ENCODE data around the gene TFR2. TPM values are rescaled to one million over a fixed set of nuclear protein-coding genes. Genes with fewer than 3 reads are reported as not detected.

Gene TFR2
- total and polyA plus RNA-seq, 3 donors from 2014 or later = 0.87 to 1.5 (median 1.1) TPM

DNA sequence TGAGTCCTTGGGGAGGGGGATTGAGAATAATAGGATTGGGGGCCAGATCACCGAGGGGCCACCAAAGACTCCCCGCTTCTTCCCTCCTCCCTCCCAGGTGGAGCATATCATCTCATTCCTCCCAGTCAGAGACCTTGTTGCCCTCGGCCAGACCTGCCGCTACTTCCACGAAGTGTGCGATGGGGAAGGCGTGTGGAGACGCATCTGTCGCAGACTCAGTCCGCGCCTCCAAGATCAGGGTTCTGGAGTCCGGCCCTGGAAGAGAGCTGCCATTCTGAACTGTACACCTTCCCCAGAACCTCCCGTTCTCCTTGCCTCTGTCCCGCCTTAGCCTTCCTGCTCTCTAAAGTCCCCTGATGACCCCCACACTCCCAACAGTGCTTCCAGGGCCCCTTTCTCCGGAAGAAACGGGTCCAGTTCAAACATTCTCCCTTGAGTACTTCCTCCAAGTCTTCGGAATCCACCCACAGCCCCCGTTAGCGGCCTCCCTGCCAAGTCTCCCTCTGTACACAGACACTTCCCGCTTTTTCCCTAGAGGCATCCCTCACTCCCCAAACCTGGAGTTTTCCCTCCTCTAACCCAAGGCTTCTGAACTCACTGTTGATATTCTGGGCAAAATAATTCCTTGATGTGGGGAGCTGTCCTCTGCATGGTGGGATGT, 51.1 kb downstream of the TFR2 start:
- H3K27me3 ChIP-seq = no peaks in the 10 kb centered on the region
- intact Hi-C loops (cut with DNase I; ENCODE audit: low total_unique reads) = no loop called here
- peak overlapping the region in 1 of 2 donors; percentile 12 for H3K4me3 ChIP-seq
- H3K9me3 ChIP-seq = no peaks in the 10 kb centered on the region
- WGBS, 2 donors = 36 to 50% methylated on average over 13 to 20 of the region's 20 CpGs
- peaks cover 6% of the 10 kb centered on the region for H3K4me1 ChIP-seq
- TF ChIP-seq, protein P1, sequence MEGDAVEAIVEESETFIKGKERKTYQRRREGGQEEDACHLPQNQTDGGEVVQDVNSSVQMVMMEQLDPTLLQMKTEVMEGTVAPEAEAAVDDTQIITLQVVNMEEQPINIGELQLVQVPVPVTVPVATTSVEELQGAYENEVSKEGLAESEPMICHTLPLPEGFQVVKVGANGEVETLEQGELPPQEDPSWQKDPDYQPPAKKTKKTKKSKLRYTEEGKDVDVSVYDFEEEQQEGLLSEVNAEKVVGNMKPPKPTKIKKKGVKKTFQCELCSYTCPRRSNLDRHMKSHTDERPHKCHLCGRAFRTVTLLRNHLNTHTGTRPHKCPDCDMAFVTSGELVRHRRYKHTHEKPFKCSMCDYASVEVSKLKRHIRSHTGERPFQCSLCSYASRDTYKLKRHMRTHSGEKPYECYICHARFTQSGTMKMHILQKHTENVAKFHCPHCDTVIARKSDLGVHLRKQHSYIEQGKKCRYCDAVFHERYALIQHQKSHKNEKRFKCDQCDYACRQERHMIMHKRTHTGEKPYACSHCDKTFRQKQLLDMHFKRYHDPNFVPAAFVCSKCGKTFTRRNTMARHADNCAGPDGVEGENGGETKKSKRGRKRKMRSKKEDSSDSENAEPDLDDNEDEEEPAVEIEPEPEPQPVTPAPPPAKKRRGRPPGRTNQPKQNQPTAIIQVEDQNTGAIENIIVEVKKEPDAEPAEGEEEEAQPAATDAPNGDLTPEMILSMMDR (IDR thresholded peaks at IDR 0.05) = no peak
- no peak for TF ChIP-seq POLR2A (IDR thresholded peaks at IDR 0.05)
- H3K27ac ChIP-seq = peak overlapping the region in 1 of 2 donors; percentile 50
- H3K36me3 ChIP-seq (ENCODE audit: low read depth, missing control alignments) = no peaks in the 10 kb centered on the region
- DNase-seq = no peak

DNA sequence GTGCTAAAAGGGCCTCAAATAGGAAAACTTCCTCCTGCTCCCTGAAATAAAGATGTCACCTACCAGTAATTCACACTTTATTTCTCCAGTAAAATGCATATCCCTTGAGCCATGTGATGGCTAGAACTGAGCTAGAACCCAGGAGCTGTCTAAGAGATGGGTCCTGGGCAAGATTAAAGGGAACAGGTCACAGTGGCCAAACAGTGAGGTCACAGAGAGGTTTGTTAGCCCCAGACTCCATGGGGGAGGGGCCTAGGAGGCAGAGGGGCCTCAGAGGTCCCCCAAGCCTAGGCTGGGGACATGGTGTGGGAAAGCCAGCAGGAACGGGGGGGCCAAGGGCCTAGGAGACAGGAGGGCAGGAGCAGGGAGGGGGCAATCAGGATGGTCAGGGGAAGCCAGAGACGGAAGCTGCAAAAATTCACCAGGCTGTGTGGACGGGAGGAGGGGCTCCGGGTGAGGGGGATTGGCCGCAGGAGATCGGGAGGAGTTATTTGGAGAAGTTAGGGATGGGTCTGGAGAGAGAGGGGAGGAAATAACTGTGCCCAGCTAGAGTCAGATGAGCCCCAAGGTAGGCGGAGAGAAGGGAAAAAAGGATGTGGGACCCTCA, 51.9 kb downstream of the TFR2 start:
- Histone ChIP-seq H3K9me3 (no peaks in the 10 kb centered on the region), H3K27me3 (no peaks in the 10 kb centered on the region), H3K4me1 (peaks cover 12% of the 10 kb centered on the region), H3K27ac (no peak overlapping the region), H3K36me3 (ENCODE audit: low read depth, missing control alignments) (no peaks in the 10 kb centered on the region), H3K4me3 (no peak overlapping the region)
- TF ChIP-seq POLR2A (IDR thresholded peaks at IDR 0.05) = no peak
- TF ChIP-seq, protein P1 (IDR thresholded peaks at IDR 0.05) = no peak
- DNase-seq = no peak
- intact Hi-C loops (cut with DNase I; ENCODE audit: low total_unique reads) = no loop called here
- 48 to 75% methylated on average over 7 of the region's 7 CpGs for WGBS, 2 donors

DNA sequence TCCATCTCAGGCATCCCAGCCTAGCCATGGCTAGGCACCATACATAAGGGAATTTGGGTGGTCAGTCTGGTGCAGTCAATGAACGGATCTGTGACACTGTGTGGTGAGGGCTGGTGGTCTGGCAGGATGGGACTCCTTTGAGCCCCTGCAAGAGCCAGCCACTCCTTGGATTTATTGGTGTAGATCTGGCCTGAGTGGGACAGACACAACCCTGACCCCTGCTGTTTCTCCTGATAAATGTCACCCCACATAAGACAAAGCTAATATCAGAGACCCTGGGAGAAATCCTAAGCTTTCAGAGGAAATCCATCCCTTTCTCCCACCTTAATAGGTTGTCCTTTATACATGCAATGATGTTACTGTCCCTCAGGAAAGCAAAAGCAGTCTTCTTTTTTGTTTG, 52.9 kb downstream of the TFR2 start:
- no peaks in the 10 kb centered on the region for H3K27me3 ChIP-seq
- no peak overlapping the region for H3K27ac ChIP-seq
- WGBS, 2 donors = 72 to 83% methylated on average over 1 of the region's 1 CpG
- no peak overlapping the region for H3K4me3 ChIP-seq
- H3K36me3 ChIP-seq (ENCODE audit: low read depth, missing control alignments) = no peaks in the 10 kb centered on the region
- TF ChIP-seq, protein P1 (IDR thresholded peaks at IDR 0.05) = no peak
- TF ChIP-seq POLR2A (IDR thresholded peaks at IDR 0.05) = no peak
- intact Hi-C loops (cut with DNase I; ENCODE audit: low total_unique reads) = no loop called here
- DNase-seq = no peak
- peaks cover 22% of the 10 kb centered on the region for H3K4me1 ChIP-seq
- no peaks in the 10 kb centered on the region for H3K9me3 ChIP-seq

DNA sequence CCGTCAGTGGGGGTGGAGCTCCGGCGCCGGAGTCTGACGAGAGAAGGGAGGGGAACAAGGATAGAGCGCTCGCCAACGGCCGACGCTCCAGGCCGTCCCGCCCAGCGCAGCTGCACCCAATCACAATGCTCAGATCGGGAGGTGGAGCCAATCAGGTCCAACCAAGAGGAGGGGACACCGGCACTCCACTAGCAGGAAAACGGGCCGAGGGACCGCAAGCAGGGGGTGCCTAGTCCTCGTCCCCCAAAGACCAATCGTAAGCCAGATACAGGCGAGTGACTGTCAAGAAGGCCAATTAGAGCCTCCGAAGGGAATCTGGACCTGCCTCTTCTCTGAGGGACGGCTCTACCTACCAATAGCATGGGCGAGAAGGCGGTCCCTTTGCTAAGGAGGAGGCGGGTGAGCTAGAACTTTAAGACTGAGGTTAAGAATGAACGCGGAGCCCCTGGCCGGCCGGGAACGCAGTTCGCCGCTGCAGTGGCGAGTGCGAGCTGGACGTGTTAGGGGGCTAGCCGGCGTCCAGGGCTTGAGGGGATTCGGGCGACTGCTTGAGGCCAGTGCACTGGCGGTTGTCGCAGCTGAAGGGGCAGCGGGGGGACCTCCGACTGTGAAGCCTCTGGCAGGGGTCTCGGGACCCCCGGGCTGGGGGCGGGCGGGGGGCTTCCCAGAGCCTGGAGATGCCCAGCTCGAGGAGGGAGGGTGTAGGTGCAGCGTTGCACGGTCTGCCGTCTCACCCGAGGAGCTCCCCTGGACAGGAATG, 54.9 kb downstream of the TFR2 start, which contains the start of gene FBXO24:
FBXO24 (plus strand) TSS at position 63 of the 760 bp plus-strand sequence; CDS start at position 361, 298 bp downstream.
- H3K4me3 ChIP-seq = peak within 1 kb of the TSS; percentile 95 to 98
- H3K4me1 ChIP-seq = peaks cover 37% of the 10 kb centered on the region
- H3K9me3 ChIP-seq = no peaks in the 10 kb centered on the region
- intact Hi-C loops (cut with DNase I; ENCODE audit: low total_unique reads) = no loop called here
- WGBS, 2 donors = 0% methylated on average over 35 to 53 of the region's 53 CpGs
- TF ChIP-seq, protein P1 (IDR thresholded peaks at IDR 0.05) = peak in 1 of 3 experiments; percentile 18
- peak; percentile 42 for TF ChIP-seq POLR2A (IDR thresholded peaks at IDR 0.05)
- H3K27ac ChIP-seq = peak within 1 kb of the TSS; percentile 96 to 99
- no peaks in the 10 kb centered on the region for H3K27me3 ChIP-seq
- H3K36me3 ChIP-seq (ENCODE audit: low read depth, missing control alignments) = no peaks in the 10 kb centered on the region
- peak; percentile 99 for DNase-seq
